ENCODE measurements around the gene SRA1. TPM values are rescaled to one million over a fixed set of nuclear protein-coding genes. Genes with fewer than 3 reads are reported as not detected.

The SRA1 gene
- total RNA-seq, 2 donors from 2014 or later = 50.8 to 61.1 TPM

DNA sequence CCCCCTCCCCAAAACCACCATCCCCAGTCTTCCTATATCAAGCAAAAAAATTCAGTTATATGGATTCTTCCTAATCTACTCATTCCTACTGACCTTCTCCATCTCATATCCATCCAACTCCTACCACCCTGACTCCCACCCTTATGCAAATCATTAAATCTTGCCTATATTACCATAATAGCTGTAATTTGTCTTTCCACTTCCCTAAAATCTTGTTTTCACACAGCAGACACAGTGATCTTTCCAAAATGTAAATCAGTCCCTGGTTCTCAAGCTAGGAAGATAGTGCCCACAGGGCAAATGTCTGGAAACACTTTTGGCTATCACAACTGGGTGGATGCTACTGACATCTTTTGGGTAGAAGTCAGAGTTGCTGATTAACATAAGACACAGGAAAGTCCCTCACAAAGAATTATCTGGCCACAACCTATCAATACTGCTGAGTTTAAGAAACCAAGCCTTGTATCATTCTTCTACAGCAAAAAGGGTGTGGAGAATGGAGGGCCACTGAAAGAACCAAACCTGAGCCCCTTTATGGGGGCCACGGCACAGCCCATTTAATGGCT lies 1.4 kb downstream of the SRA1 start:
- Mint-ChIP-seq H3K36me3 (ENCODE audit: insufficient read depth in 2 of 2) (peaks cover 18 to 19% of the 10 kb centered on the region in 2 donors), H3K27ac (peak overlapping the region; percentile 95), H3K9me3 (no peaks in the 10 kb centered on the region), H3K4me1 (ENCODE audit: low read depth) (peaks cover 65% of the 10 kb centered on the region), H3K4me3 (peak overlapping the region; percentile 88 to 91), H3K27me3 (ENCODE audit: low read depth) (no peaks in the 10 kb centered on the region)
- DNase-seq (no peak), ATAC-seq (replicated peaks in 1 of 2) (no peak)

DNA sequence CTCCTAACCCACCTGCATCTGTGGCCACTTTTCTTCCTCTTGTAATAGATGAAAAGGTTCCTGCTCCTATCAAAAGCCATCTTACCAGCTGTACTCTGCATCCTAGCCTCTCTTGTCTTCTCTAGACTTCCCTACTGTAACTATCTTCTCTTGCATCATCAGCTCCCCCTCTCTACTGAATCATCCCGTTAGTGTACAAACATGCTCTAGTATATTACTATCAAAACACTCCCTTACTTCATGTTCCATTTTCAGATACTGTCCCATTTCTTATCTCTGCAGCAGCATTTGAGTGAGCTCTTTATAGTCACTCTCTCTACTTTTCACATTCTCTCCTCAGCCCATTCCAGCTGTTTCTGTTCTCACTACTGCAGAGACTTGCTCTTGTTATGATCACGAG lies 2.8 kb downstream of the SRA1 start:
- Mint-ChIP-seq H3K27me3 (ENCODE audit: low read depth) (no peaks in the 10 kb centered on the region), H3K9me3 (no peaks in the 10 kb centered on the region), H3K27ac (peak overlapping the region; percentile 95), H3K36me3 (ENCODE audit: insufficient read depth in 2 of 2) (peaks cover 21 to 27% of the 10 kb centered on the region in 2 donors), H3K4me3 (peak overlapping the region; percentile 88 to 91), H3K4me1 (ENCODE audit: low read depth) (peaks cover 78% of the 10 kb centered on the region)
- ATAC-seq (replicated peaks in 1 of 2) = peak in 1 of 2 donors; percentile 17
- no peak for DNase-seq

GRCh38 chr5:140553657-140554056 lies 3.6 kb downstream of the SRA1 start:
- no peaks in the 10 kb centered on the region for H3K9me3 Mint-ChIP-seq
- ATAC-seq (replicated peaks in 1 of 2) = peak; percentile 39 to 43
- DNase-seq = no peak
- H3K36me3 Mint-ChIP-seq (ENCODE audit: insufficient read depth in 2 of 2) = peaks cover 22 to 29% of the 10 kb centered on the region in 2 donors
- peak overlapping the region; percentile 95 for H3K27ac Mint-ChIP-seq
- peaks cover 85% of the 10 kb centered on the region for H3K4me1 Mint-ChIP-seq (ENCODE audit: low read depth)
- H3K27me3 Mint-ChIP-seq (ENCODE audit: low read depth) = no peaks in the 10 kb centered on the region
- peak overlapping the region; percentile 88 to 91 for H3K4me3 Mint-ChIP-seq

DNA sequence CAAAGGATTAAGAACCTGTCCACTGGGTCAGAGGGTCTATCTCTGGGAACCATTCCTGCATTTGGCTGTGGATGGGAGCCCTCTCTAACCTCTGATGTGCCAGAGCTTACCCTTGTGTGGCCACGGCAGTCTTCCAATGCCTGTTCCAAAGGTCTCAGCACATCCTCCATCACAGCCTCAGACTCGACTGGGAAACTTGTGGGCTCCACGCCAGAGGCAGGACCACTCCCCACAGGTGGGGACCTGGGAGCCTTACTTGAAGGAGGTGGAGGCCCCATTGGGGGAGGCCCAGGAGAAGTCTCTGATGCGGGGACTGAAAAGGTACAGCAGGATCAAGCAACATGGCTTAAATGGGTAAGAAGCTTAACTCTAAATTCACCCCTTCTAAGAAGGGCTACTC lies 5.4 kb downstream of the SRA1 start:
- no peak for ATAC-seq (replicated peaks in 1 of 2)
- no peaks in the 10 kb centered on the region for H3K27me3 Mint-ChIP-seq (ENCODE audit: low read depth)
- H3K9me3 Mint-ChIP-seq = no peaks in the 10 kb centered on the region
- H3K4me3 Mint-ChIP-seq = peak overlapping the region in 1 of 2 donors; percentile 9
- peaks cover 90% of the 10 kb centered on the region for H3K4me1 Mint-ChIP-seq (ENCODE audit: low read depth)
- H3K36me3 Mint-ChIP-seq (ENCODE audit: insufficient read depth in 2 of 2) = peaks cover 22 to 29% of the 10 kb centered on the region in 2 donors
- H3K27ac Mint-ChIP-seq = peak overlapping the region; percentile 89
- no peak for DNase-seq

DNA sequence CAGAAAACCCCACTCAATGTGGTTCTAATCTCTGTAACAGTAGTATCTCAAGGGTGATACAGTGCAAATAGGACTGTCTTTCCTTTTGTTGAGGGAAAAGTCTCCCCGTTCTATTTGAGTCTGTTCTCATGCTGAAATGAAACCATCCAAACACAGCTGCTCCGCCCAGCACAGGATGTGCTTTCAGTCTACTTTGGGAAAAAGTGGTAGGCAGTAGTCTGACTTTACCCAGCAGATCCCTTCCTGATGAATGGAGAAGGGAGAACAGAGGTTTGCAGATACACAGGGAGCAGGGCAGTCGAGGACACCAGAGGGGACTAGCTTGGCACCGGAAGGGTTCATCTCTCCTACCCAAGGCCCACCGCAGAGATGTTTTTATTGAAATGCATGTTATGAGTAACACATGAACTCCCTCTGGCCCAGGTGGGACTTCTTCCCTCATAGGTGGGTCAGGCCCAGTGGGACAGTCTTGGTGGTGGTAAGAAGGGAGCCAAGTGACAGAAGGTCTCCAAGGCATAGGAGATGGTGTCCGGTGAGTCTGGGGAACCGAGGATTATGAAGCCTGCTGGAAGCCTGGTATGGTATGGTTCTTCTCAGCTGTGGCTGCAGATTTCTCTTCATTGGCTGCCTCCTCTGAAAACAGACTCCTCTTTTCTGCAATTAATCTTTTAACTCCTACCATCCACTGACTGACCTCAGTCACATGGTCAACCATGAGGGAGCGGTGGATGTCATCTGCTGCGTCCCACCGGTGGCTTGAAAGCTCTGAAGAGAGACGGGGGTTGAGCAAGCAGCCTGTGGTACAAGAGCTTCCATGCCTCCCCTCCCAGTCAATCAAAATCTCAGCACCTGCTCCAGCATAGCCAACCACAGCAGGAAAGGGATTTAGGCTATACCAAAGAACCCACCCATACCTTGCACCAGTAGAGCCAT lies 6.9 kb downstream of the SRA1 start:
- ATAC-seq (replicated peaks in 1 of 2) (no peak), DNase-seq (no peak)
- peaks cover 17 to 29% of the 10 kb centered on the region in 2 donors for H3K36me3 Mint-ChIP-seq (ENCODE audit: insufficient read depth in 2 of 2)
- H3K27me3 Mint-ChIP-seq (ENCODE audit: low read depth) = no peaks in the 10 kb centered on the region
- no peaks in the 10 kb centered on the region for H3K9me3 Mint-ChIP-seq
- peak overlapping the region; percentile 27 for H3K27ac Mint-ChIP-seq
- H3K4me1 Mint-ChIP-seq (ENCODE audit: low read depth) = peaks cover 82% of the 10 kb centered on the region
- peak overlapping the region in 1 of 2 donors; percentile 0 for H3K4me3 Mint-ChIP-seq

DNA sequence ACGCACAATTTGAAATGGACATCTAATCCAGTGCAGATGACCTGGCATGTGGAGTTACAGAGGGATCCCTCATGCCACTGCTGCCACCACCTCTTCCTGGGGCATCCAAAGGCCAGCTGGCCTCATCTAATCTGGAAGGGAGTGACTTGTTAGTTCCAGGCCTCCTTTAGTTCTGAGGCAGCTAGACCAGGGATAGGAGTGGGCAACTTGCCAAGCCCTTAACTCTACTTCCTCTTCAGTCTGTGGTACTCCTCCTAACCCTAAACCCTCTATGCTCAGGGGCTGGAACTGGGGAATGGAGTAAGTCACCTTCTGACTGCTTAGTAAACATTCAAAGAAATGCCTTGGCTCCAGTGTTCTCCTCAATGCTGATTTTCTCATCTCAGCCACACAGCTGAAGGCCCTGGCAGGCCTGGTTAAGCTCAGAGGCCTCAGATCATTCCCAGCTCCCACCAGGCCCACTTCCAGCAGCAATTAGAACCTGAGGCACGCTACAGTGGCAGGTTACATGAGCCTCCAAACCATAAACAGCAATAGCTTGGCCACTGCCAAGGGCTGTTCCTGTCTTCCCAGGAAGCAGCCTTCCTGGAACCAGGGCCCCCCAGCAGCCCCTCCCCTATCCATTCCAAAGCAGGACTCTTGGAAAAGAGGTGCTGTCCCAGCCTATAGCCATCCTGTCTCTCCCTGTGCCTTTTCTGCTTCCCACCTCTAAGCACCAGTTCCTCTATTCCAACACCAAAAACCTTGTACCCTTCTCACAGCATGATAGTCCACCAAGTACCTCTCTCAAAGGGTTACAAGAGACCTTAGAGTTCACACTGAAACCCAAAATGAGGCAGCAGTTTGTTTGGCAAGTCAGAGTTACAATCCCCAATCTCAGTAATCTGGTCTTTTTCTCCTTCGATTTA lies 7.8 kb downstream of the SRA1 start:
- H3K9me3 Mint-ChIP-seq = no peaks in the 10 kb centered on the region
- peaks cover 73% of the 10 kb centered on the region for H3K4me1 Mint-ChIP-seq (ENCODE audit: low read depth)
- peak overlapping the region; percentile 88 to 94 for H3K4me3 Mint-ChIP-seq
- H3K27ac Mint-ChIP-seq = peak overlapping the region; percentile 53
- no peak for DNase-seq
- no peaks in the 10 kb centered on the region for H3K27me3 Mint-ChIP-seq (ENCODE audit: low read depth)
- no peak for ATAC-seq (replicated peaks in 1 of 2)
- H3K36me3 Mint-ChIP-seq (ENCODE audit: insufficient read depth in 2 of 2) = peaks cover 18 to 31% of the 10 kb centered on the region in 2 donors

DNA sequence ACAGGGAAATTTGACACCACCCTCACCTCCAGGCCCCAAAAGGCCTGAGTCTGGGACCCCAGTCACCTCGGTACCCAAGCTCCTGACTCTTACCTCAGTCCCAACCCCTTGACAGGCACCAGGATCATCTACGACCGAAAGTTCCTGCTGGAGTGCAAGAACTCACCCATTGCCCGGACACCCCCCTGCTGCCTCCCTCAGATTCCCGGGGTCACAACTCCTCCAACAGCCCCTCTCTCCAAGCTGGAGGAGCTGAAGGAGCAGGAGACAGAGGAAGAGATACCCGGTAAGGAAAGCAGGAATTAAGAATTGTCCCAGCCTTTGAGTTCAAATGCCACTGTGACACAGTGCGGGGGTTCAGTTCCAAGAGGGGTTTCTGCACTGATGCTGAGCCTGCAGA lies 8.5 kb downstream of the SRA1 start:
- Mint-ChIP-seq H3K9me3 (no peaks in the 10 kb centered on the region), H3K36me3 (ENCODE audit: insufficient read depth in 2 of 2) (peaks cover 17 to 32% of the 10 kb centered on the region in 2 donors), H3K27me3 (ENCODE audit: low read depth) (no peaks in the 10 kb centered on the region), H3K4me3 (peak overlapping the region; percentile 88 to 94), H3K27ac (peak overlapping the region; percentile 96), H3K4me1 (ENCODE audit: low read depth) (peaks cover 66% of the 10 kb centered on the region)
- DNase-seq (no peak), ATAC-seq (replicated peaks in 1 of 2) (no peak)

DNA sequence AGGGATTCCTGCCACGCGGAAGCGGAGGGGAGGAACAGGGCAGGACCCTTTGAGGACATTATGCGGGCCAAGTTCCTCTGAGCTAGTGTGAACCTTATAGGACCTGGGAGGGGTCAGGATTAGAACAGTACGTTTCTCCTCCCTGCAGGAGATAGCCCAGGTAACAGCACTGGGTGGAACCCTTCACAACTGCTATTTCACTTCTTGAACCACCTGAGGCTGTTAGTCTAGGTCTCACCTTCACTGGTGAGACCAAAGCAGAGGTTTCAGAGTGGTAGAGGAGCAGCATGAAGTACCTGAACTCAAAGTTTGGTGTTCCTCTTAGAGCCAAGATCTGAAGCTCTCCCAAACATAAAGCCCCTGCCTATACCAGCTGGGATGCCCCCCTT lies 9.0 kb downstream of the SRA1 start:
- peaks cover 61% of the 10 kb centered on the region for H3K4me1 Mint-ChIP-seq (ENCODE audit: low read depth)
- H3K27me3 Mint-ChIP-seq (ENCODE audit: low read depth) = no peaks in the 10 kb centered on the region
- H3K27ac Mint-ChIP-seq = peak overlapping the region; percentile 96
- H3K4me3 Mint-ChIP-seq = peak overlapping the region; percentile 88 to 94
- peaks cover 12 to 28% of the 10 kb centered on the region in 2 donors for H3K36me3 Mint-ChIP-seq (ENCODE audit: insufficient read depth in 2 of 2)
- ATAC-seq (replicated peaks in 1 of 2) (peak; percentile 0 to 2), DNase-seq (no peak)
- no peaks in the 10 kb centered on the region for H3K9me3 Mint-ChIP-seq

GRCh38 chr5:140547508-140548299 lies 9.6 kb downstream of the SRA1 start, which contains the start of gene EIF4EBP3:
TSS of gene EIF4EBP3 (plus strand) at chr5:140547662. CDS start at chr5:140547738, 76 bp downstream.
- Mint-ChIP-seq H3K27ac (peak within 1 kb of the TSS; percentile 96), H3K27me3 (ENCODE audit: low read depth) (no peaks in the 10 kb centered on the region), H3K4me3 (peak within 1 kb of the TSS; percentile 88 to 94), H3K4me1 (ENCODE audit: low read depth) (peaks cover 55% of the 10 kb centered on the region), H3K36me3 (ENCODE audit: insufficient read depth in 2 of 2) (peaks cover 10 to 23% of the 10 kb centered on the region in 2 donors), H3K9me3 (no peaks in the 10 kb centered on the region)
- DNase-seq = peak; percentile 88 to 89
- ATAC-seq (replicated peaks in 1 of 2) = peak; percentile 96

DNA sequence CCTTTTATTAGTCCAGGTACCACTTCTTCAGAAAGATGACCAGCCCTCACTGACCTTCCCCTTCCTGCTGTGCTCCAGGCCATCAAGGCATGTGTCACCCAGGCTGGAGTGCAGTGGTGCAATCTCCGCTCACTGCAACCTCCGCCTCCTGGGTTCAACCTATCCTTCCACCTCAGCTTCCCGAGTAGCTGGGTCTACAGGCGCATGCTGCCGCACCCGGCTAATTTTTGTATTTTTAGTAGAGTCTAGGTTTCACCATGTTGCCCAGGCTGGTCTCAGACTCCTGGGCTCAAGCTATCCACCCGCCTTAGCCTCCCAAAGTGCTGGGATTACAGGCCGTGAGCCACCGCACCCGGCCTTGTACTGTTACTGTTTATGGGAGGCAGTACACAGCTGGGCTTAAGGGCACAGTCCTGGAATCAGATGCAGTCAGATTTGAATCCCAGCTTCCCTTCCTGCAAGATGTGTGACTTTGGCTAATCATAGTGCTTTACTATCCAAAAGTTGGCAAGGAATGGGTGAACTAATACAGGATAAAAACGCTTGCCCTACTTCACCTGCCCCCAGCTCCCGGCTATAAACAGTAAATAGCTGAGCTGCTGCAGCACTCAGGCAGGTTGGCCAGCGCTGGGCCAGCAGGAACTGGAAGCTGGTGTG lies 10.3 kb downstream of the SRA1 start:
- Mint-ChIP-seq H3K27me3 (ENCODE audit: low read depth) (no peaks in the 10 kb centered on the region), H3K36me3 (ENCODE audit: insufficient read depth in 2 of 2) (peaks cover 10 to 25% of the 10 kb centered on the region in 2 donors), H3K9me3 (no peaks in the 10 kb centered on the region), H3K4me3 (peak overlapping the region; percentile 88 to 94), H3K27ac (peak overlapping the region; percentile 39), H3K4me1 (ENCODE audit: low read depth) (peaks cover 49% of the 10 kb centered on the region)
- DNase-seq (no peak), ATAC-seq (replicated peaks in 1 of 2) (peak in 1 of 2 donors; percentile 5)

DNA sequence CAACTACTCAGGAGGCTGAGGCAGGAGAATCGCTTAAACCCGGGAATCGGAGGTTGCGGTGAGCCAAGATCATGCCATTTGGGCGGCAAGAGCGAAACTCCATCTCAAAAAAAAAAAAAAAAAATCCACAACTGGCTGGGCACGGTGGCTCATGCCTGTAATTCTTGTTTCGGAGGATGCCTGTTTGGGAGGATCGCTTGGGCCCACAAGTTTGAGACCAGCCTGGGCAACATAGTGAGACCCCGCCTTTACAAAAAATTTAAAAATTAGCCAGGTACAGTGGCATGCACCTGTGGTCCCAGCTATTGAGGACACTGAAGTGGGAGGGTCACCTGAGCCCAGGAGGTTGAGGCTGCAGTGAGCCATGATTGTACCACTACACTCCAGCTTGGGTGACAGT lies 11.7 kb downstream of the SRA1 start:
- Mint-ChIP-seq H3K9me3 (no peaks in the 10 kb centered on the region), H3K36me3 (ENCODE audit: insufficient read depth in 2 of 2) (peaks cover 8 to 23% of the 10 kb centered on the region in 2 donors), H3K27me3 (ENCODE audit: low read depth) (no peaks in the 10 kb centered on the region), H3K4me1 (ENCODE audit: low read depth) (peaks cover 35% of the 10 kb centered on the region), H3K27ac (no peak overlapping the region), H3K4me3 (no peak overlapping the region)
- DNase-seq (no peak), ATAC-seq (replicated peaks in 1 of 2) (no peak)

All from activated T-cell treated with anti-CD3 and anti-CD28 coated beads, Interleukin-2, amount 50 U/mL, for 72 hours (primary cell).